PC-9 (cell line): ENCODE measurements around the gene LSG1. TPM values are rescaled to one million over a fixed set of nuclear protein-coding genes. Genes with fewer than 3 reads are reported as not detected.

Experiments
- BruUV-seq: library from RNA; stranded (reverse); fragments of 400-500 nt; replicated peaks from 2 replicates; lab custom pipeline; 2021; lab: Mats Ljungman, UMichigan
- CTCF ChIA-PET: fragments of 300-600 bp; sonication (Branson Sonifier 250); formaldehyde crosslinking; loops from one replicate; lab custom pipeline; 2022; ENCODE audit warnings: antibody characterized with exemption; lab: Charles Lee
- POLR2A ChIA-PET: fragments of 300-600 bp; sonication (Branson Sonifier 250); formaldehyde crosslinking; loops from one replicate; lab custom pipeline; 2022; ENCODE audit warnings: antibody characterized with exemption; ENCODE audit not compliant: unreplicated experiment; lab: Charles Lee
- DNase-seq, 2 experiments: peaks; one replicate each; pipeline versions ENCODE4 v3.0.0 to v3.0.0-alpha.2; 2015 to 2022; ENCODE audit warnings: mixed read lengths in 1 of 2
- H2AFZ ChIP-seq: fragments of 200-600 bp; sonication (generic); 2 replicates; pipeline ENCODE4 v1.8.1; 2017; ENCODE audit warnings: antibody characterized with exemption
- H3F3A ChIP-seq: fragments of 200-600 bp; sonication (generic); 2 replicates; pipeline ENCODE4 v1.8.1; 2017; ENCODE audit warnings: antibody characterized with exemption, mild to moderate bottlenecking, low read depth; ENCODE audit not compliant: insufficient read depth
- H3K27ac ChIP-seq: fragments of 200-600 bp; sonication (generic); 2 replicates; pipeline ENCODE4 v1.6.1; 2016; ENCODE audit warnings: mixed run types
- H3K27me3 ChIP-seq: fragments of 200-600 bp; sonication (generic); 2 replicates; pipeline ENCODE4 v1.6.1; 2016; ENCODE audit warnings: low read depth, mixed run types; ENCODE audit not compliant: insufficient read depth
- H3K36me3 ChIP-seq: fragments of 200-600 bp; sonication (generic); 2 replicates; pipeline ENCODE4 v1.6.1; 2016; ENCODE audit warnings: low read depth, mixed run types
- H3K4me1 ChIP-seq: fragments of 200-600 bp; sonication (generic); replicated peaks from 2 replicates; pipeline ENCODE4 v1.6.1; 2016; ENCODE audit warnings: mixed run types; ENCODE audit not compliant: insufficient read depth
- H3K4me2 ChIP-seq: fragments of 200-600 bp; sonication (generic); 2 replicates; pipeline ENCODE4 v1.6.1; 2017; ENCODE audit warnings: mixed run types
- H3K4me3 ChIP-seq: fragments of 200-600 bp; sonication (generic); 2 replicates; pipeline ENCODE4 v1.6.1; 2016; ENCODE audit warnings: mixed run types
- H3K79me2 ChIP-seq: fragments of 200-600 bp; sonication (generic); 2 replicates; pipeline ENCODE4 v1.6.1; 2017; ENCODE audit warnings: low read depth, mixed run types
- H3K9me2 ChIP-seq: fragments of 200-600 bp; sonication (generic); 2 replicates; pipeline ENCODE4 v1.8.1; 2017; ENCODE audit warnings: mild to moderate bottlenecking; ENCODE audit not compliant: insufficient read depth
- H3K9me3 ChIP-seq: fragments of 200-600 bp; sonication (generic); 2 replicates; pipeline ENCODE4 v1.8.1; 2016; ENCODE audit warnings: low read depth; ENCODE audit not compliant: insufficient read depth
- H4K20me1 ChIP-seq: fragments of 200-600 bp; sonication (generic); 2 replicates; pipeline ENCODE4 v1.8.1; 2017; ENCODE audit not compliant: insufficient read depth
- CTCF ChIP-seq: fragments of 200-600 bp; sonication (generic); conservative IDR thresholded peaks from 2 replicates; pipeline ENCODE4 v1.6.1; 2017; ENCODE audit warnings: mixed run types, antibody characterized with exemption, mild to moderate bottlenecking, moderate library complexity
- EZH2 ChIP-seq: fragments of 200-600 bp; sonication (generic); IDR thresholded peaks from 2 replicates; pipeline ENCODE4 v1.8.0; 2017; ENCODE audit warnings: antibody characterized with exemption, low read depth
- intact Hi-C: fragments of 100-400 bp; cut with micrococcal nuclease; formaldehyde crosslinking; loops from one replicate; pipeline ENCODE4 v1.10.0; 2022; ENCODE audit not compliant: unreplicated experiment
- total RNA-seq: library from RNA; stranded (reverse); gene quantifications from 2 replicates; pipeline ENCODE4 v1.2.3, GENCODE V29; 2021

LSG1 gene
- total RNA-seq, 1 experiment from 2014 or later, result 71.8 TPM

GRCh38 chr3:194688200-194688740, 16.3 kb upstream of the LSG1 start:
- Histone ChIP-seq H3K4me3 (peak overlapping the region; percentile 68), H2AFZ (peak overlapping the region; percentile 67; the same call in 1 of the 2 replicates), H3K79me2 (peaks cover 4% of the 10 kb centered on the region; the same call in 1 of the 2 replicates), H3K4me1 (peaks cover 12% of the 10 kb centered on the region), H3K9me3 (no peaks in the 10 kb centered on the region), H3K36me3 (no peaks in the 10 kb centered on the region), H3K27ac (peak overlapping the region; percentile 19; the same call in 1 of the 2 replicates), H4K20me1 (no peaks in the 10 kb centered on the region), H3K27me3 (no peaks in the 10 kb centered on the region), H3K4me2 (peak overlapping the region; percentile 86), H3K9me2 (no peaks in the 10 kb centered on the region), H3F3A (peaks cover 6% of the 10 kb centered on the region; the same call in 1 of the 2 replicates)
- intact Hi-C loops, result loop anchor here (1.0 kb wide), 1 partner anchor 183 kb away; no protein-coding TSS in a partner anchor
- DNase-seq, result peak in 1 of 2 experiments; percentile 66
- TF ChIP-seq EZH2, result no peak
- no peak for TF ChIP-seq CTCF
- no TSS peak for BruUV-seq
- CTCF ChIA-PET, result interaction anchor here (0.7 to 2.4 kb wide), 7 partner anchors 27 to 494 kb away, joined by 3 to 12 read pairs (median 4); no protein-coding TSS in a partner anchor
- POLR2A ChIA-PET, result interaction anchor here (0.5 to 0.7 kb wide), 7 partner anchors 27 to 241 kb away, joined by 3 to 4 read pairs (median 3); no protein-coding TSS in a partner anchor

GRCh38 chr3:194687638-194688199, 15.7 kb upstream of the LSG1 start:
- H4K20me1 ChIP-seq, result no peaks in the 10 kb centered on the region
- BruUV-seq, result no TSS peak
- H3F3A ChIP-seq, result peaks cover 11% of the 10 kb centered on the region; the same call in 1 of the 2 replicates
- H3K79me2 ChIP-seq, result peaks cover 4% of the 10 kb centered on the region; the same call in 1 of the 2 replicates
- peak overlapping the region; percentile 67; the same call in 1 of the 2 replicates for H2AFZ ChIP-seq
- H3K4me1 ChIP-seq, result peaks cover 17% of the 10 kb centered on the region
- ChIA-PET CTCF (interaction anchor here (0.7 to 2.4 kb wide), 7 partner anchors 28 to 495 kb away, joined by 3 to 12 read pairs (median 4); no protein-coding TSS in a partner anchor), POLR2A (interaction anchor here (0.5 to 0.7 kb wide), 7 partner anchors 27 to 430 kb away, joined by 3 to 6 read pairs (median 3); no protein-coding TSS in a partner anchor)
- TF ChIP-seq CTCF (peak; percentile 40; the same call in 1 of the 2 replicates), EZH2 (no peak)
- H3K4me2 ChIP-seq, result peak overlapping the region; percentile 86
- H3K9me2 ChIP-seq, result no peaks in the 10 kb centered on the region
- peak overlapping the region; percentile 19; the same call in 1 of the 2 replicates for H3K27ac ChIP-seq
- no peaks in the 10 kb centered on the region for H3K36me3 ChIP-seq
- peak overlapping the region; percentile 68 for H3K4me3 ChIP-seq
- intact Hi-C loops, result loop anchor here (1.0 kb wide), 1 partner anchor 184 kb away; no protein-coding TSS in a partner anchor
- no peaks in the 10 kb centered on the region for H3K9me3 ChIP-seq
- no peaks in the 10 kb centered on the region for H3K27me3 ChIP-seq
- peak; percentile 69 to 88 for DNase-seq

- POLR2A ChIA-PET, result interaction anchor here (0.6 to 1.4 kb wide), 6 partner anchors 29 to 431 kb away, joined by 3 to 10 read pairs (median 5); no protein-coding TSS in a partner anchor
- BruUV-seq, result no TSS peak
These were observed 15.0 kb upstream of the LSG1 start for GRCh38 chr3:194686816-194687637.

More at GRCh38 chr3:194686816-194687637, 15.0 kb upstream of the LSG1 start:
- H3K36me3 ChIP-seq, result no peaks in the 10 kb centered on the region
- peaks cover 11% of the 10 kb centered on the region; the same call in 1 of the 2 replicates for H3F3A ChIP-seq
- intact Hi-C loops, result loop anchor here (1.0 kb wide), 2 partner anchors 166 to 431 kb away; no protein-coding TSS in a partner anchor
- peak overlapping the region; percentile 68 for H3K4me3 ChIP-seq
- H4K20me1 ChIP-seq, result no peaks in the 10 kb centered on the region
- no peaks in the 10 kb centered on the region for H3K9me2 ChIP-seq
- TF ChIP-seq CTCF (no peak), EZH2 (no peak)
- H3K4me2 ChIP-seq, result peak overlapping the region; percentile 86
- no peak for DNase-seq
- no peaks in the 10 kb centered on the region for H3K9me3 ChIP-seq
- H3K27me3 ChIP-seq, result no peaks in the 10 kb centered on the region
- peaks cover 22% of the 10 kb centered on the region for H3K4me1 ChIP-seq
- CTCF ChIA-PET, result interaction anchor here (0.9 to 2.4 kb wide), 7 partner anchors 15 to 433 kb away, joined by 3 to 12 read pairs (median 4); partner anchors contain the start of gene LSG1
- H2AFZ ChIP-seq, result no peak overlapping the region
- H3K79me2 ChIP-seq, result peaks cover 4% of the 10 kb centered on the region; the same call in 1 of the 2 replicates
- H3K27ac ChIP-seq, result no peak overlapping the region
